OCI-LY1 (cell line): ENCODE measurements around the gene CFAP61.

Experiments
- H2AFZ ChIP-seq: fragments of 200-600 bp; sonication (generic), shearing (Covaris generic); 2 replicates; pipeline ENCODE4 v1.6.0; 2014; ENCODE audit warnings: antibody characterized with exemption, mild to moderate bottlenecking, low read length
- H3F3A ChIP-seq: fragments of 200-600 bp; sonication (generic), shearing (Covaris generic); 2 replicates; pipeline ENCODE4 v1.6.0; 2014; ENCODE audit warnings: mild to moderate bottlenecking, antibody characterized with exemption, low read length, moderate library complexity; ENCODE audit not compliant: insufficient read depth
- H3K27ac ChIP-seq: fragments of 200-600 bp; sonication (generic); 2 replicates; pipeline ENCODE4 v1.5.1; 2014; ENCODE audit warnings: low read length, mixed run types, mild to moderate bottlenecking, low read depth; ENCODE audit not compliant: poor library complexity, severe bottlenecking
- H3K27me3 ChIP-seq: fragments of 200-600 bp; sonication (generic); 2 replicates; pipeline ENCODE4 v1.6.0; 2014; ENCODE audit warnings: antibody characterized with exemption, mild to moderate bottlenecking, low read length, moderate library complexity; ENCODE audit not compliant: insufficient read depth
- H3K36me3 ChIP-seq: fragments of 200-600 bp; sonication (generic); 2 replicates; pipeline ENCODE4 v1.6.1; 2014; ENCODE audit warnings: mild to moderate bottlenecking, antibody characterized with exemption, low read length, moderate library complexity, mixed read lengths; ENCODE audit not compliant: insufficient read depth
- H3K4me1 ChIP-seq: fragments of 200-600 bp; sonication (generic); 2 replicates; pipeline ENCODE4 v1.5.1; 2014; ENCODE audit warnings: mild to moderate bottlenecking, low read length, moderate library complexity; ENCODE audit not compliant: insufficient read depth, severe bottlenecking
- H3K4me2 ChIP-seq: fragments of 200-600 bp; sonication (generic), shearing (Covaris generic); 2 replicates; pipeline ENCODE4 v1.6.1; 2014; ENCODE audit warnings: low read length
- H3K4me3 ChIP-seq: fragments of 200-600 bp; sonication (generic); 2 replicates; pipeline ENCODE4 v1.5.1; 2014; ENCODE audit warnings: low read length, low read depth, mild to moderate bottlenecking, mixed read lengths; ENCODE audit not compliant: poor library complexity, severe bottlenecking
- H3K79me2 ChIP-seq: fragments of 200-600 bp; shearing (Covaris generic); 2 replicates; pipeline ENCODE4 v1.6.1; 2016; ENCODE audit warnings: mixed run types, low read length, mixed read lengths; ENCODE audit not compliant: insufficient read depth
- H3K9ac ChIP-seq: fragments of 200-600 bp; sonication (generic), shearing (Covaris generic); 2 replicates; pipeline ENCODE4 v1.6.1; 2014; ENCODE audit warnings: mild to moderate bottlenecking, low read length, mixed read lengths
- H3K9me2 ChIP-seq: fragments of 200-600 bp; sonication (generic), shearing (Covaris generic); 2 replicates; pipeline ENCODE4 v1.6.1; 2014; ENCODE audit warnings: low read depth, mild to moderate bottlenecking, low read length, mixed read lengths
- H3K9me3 ChIP-seq: fragments of 200-600 bp; shearing (Covaris generic); 2 replicates; pipeline ENCODE4 v1.6.1; 2014; ENCODE audit warnings: low read length, mixed read lengths
- H4K20me1 ChIP-seq: fragments of 200-600 bp; sonication (generic), shearing (Covaris generic); 2 replicates; pipeline ENCODE4 v1.6.0; 2016; ENCODE audit warnings: mild to moderate bottlenecking, low read length; ENCODE audit not compliant: insufficient read depth
- CTCF ChIP-seq: fragments of 200-600 bp; sonication (generic), shearing (Covaris generic); IDR thresholded peaks from 2 replicates; pipeline ENCODE4 v1.5.1; 2017; ENCODE audit warnings: mild to moderate bottlenecking, antibody characterized with exemption, low read length, moderate library complexity, mixed read lengths
- EZH2 ChIP-seq: fragments of 200-600 bp; sonication (generic), shearing (Covaris generic); IDR thresholded peaks from 2 replicates; pipeline ENCODE4 v1.8.0; 2017; ENCODE audit warnings: borderline replicate concordance, mixed run types, mild to moderate bottlenecking, antibody characterized with exemption, low read length, moderate library complexity, mixed read lengths

Gene CFAP61

GRCh38 chr20:20089939-20090338, 37.6 kb downstream of the CFAP61 start:
- Histone ChIP-seq H3K27me3 (no peaks in the 10 kb centered on the region; the same call in 1 of the 2 replicates), H3K9me3 (no peaks in the 10 kb centered on the region), H3K4me2 (no peak overlapping the region)

GRCh38 chr20:20092827-20093226, 40.5 kb downstream of the CFAP61 start:
- H3K4me1 ChIP-seq = no peaks in the 10 kb centered on the region
- H3K27me3 ChIP-seq = no peaks in the 10 kb centered on the region; the same call in 1 of the 2 replicates
- H3K9me3 ChIP-seq = no peaks in the 10 kb centered on the region
- no peak overlapping the region for H3K27ac ChIP-seq
- H3K36me3 ChIP-seq = no peaks in the 10 kb centered on the region
- H3F3A ChIP-seq = no peaks in the 10 kb centered on the region
- no peak for TF ChIP-seq CTCF
- no peak for TF ChIP-seq EZH2
- no peaks in the 10 kb centered on the region for H3K9me2 ChIP-seq
- no peak overlapping the region for H3K9ac ChIP-seq
- H4K20me1 ChIP-seq = no peaks in the 10 kb centered on the region
- H3K4me3 ChIP-seq = no peak overlapping the region
- no peak overlapping the region for H2AFZ ChIP-seq
- H3K79me2 ChIP-seq = no peaks in the 10 kb centered on the region
- no peak overlapping the region for H3K4me2 ChIP-seq

More at GRCh38 chr20:20089939-20090338, 37.6 kb downstream of the CFAP61 start:
- Histone ChIP-seq H3K9me2 (no peaks in the 10 kb centered on the region), H3K36me3 (no peaks in the 10 kb centered on the region), H3K79me2 (no peaks in the 10 kb centered on the region), H3K9ac (no peak overlapping the region), H3F3A (no peaks in the 10 kb centered on the region), H3K27ac (no peak overlapping the region), H2AFZ (no peak overlapping the region), H4K20me1 (no peaks in the 10 kb centered on the region), H3K4me1 (no peaks in the 10 kb centered on the region), H3K4me3 (no peak overlapping the region)
- no peak for TF ChIP-seq CTCF
- no peak for TF ChIP-seq EZH2

- H3F3A ChIP-seq = no peaks in the 10 kb centered on the region
- TF ChIP-seq CTCF = no peak
- no peak for TF ChIP-seq EZH2
- no peak overlapping the region for H3K9ac ChIP-seq
- H3K27ac ChIP-seq = no peak overlapping the region
- no peaks in the 10 kb centered on the region for H3K36me3 ChIP-seq
- no peaks in the 10 kb centered on the region for H3K9me2 ChIP-seq
- no peaks in the 10 kb centered on the region for H3K9me3 ChIP-seq
- H2AFZ ChIP-seq = no peak overlapping the region
- H4K20me1 ChIP-seq = no peaks in the 10 kb centered on the region
- no peak overlapping the region for H3K4me3 ChIP-seq
- no peak overlapping the region for H3K4me2 ChIP-seq
- no peaks in the 10 kb centered on the region for H3K27me3 ChIP-seq
- H3K4me1 ChIP-seq = no peaks in the 10 kb centered on the region
- H3K79me2 ChIP-seq = no peaks in the 10 kb centered on the region
Observed at GRCh38 chr20:20094410-20094809, 42.1 kb downstream of the CFAP61 start.
